GF-D8 (cell line): ENCODE data around the gene GRIA4.

ENCODE experiments used
- DNase-seq: peaks from one replicate; lab custom pipeline; 2025; lab: John Stamatoyannopoulos, UW

GRIA4 gene

GRCh38 chr11:105918600-105918999 lies 308.7 kb downstream of the GRIA4 start:
- no peak for DNase-seq

- no peak for DNase-seq
Measured at GRCh38 chr11:105923252-105923651, 313.4 kb downstream of the GRIA4 start.

- DNase-seq: no peak
Measured at GRCh38 chr11:105923807-105924206, 313.9 kb downstream of the GRIA4 start.

- no peak for DNase-seq
Measured at GRCh38 chr11:105929084-105929955, 319.4 kb downstream of the GRIA4 start.

- DNase-seq: no peak
Measured at GRCh38 chr11:105933695-105934094, 323.8 kb downstream of the GRIA4 start.

GRCh38 chr11:105935791-105936190 lies 325.9 kb downstream of the GRIA4 start:
- no peak for DNase-seq

- no peak for DNase-seq
Measured at GRCh38 chr11:105937331-105937730, 327.5 kb downstream of the GRIA4 start.

GRCh38 chr11:105937738-105938137 lies 327.9 kb downstream of the GRIA4 start:
- no peak for DNase-seq

GRCh38 chr11:105942921-105943320 lies 333.0 kb downstream of the GRIA4 start:
- DNase-seq: no peak

- DNase-seq: no peak
Measured at GRCh38 chr11:105948918-105949590, 339.2 kb downstream of the GRIA4 start.

GRCh38 chr11:105953886-105954285 lies 344.0 kb downstream of the GRIA4 start:
- no peak for DNase-seq

- DNase-seq: no peak
Measured at GRCh38 chr11:105960252-105961245, 350.7 kb downstream of the GRIA4 start.

- no peak for DNase-seq
Measured at GRCh38 chr11:105968021-105968697, 358.3 kb downstream of the GRIA4 start.

GRCh38 chr11:105969756-105970155 lies 359.9 kb downstream of the GRIA4 start:
- DNase-seq: no peak

- no peak for DNase-seq
Measured at GRCh38 chr11:105975128-105975527, 365.3 kb downstream of the GRIA4 start.

GRCh38 chr11:105979997-105980703 lies 370.3 kb downstream of the GRIA4 start:
- DNase-seq: no peak

GRCh38 chr11:105986554-105986953 lies 376.7 kb downstream of the GRIA4 start:
- no peak for DNase-seq

- no peak for DNase-seq
Measured at GRCh38 chr11:105988197-105988596, 378.3 kb downstream of the GRIA4 start.

- no peak for DNase-seq
Measured at GRCh38 chr11:105989124-105989523, 379.3 kb downstream of the GRIA4 start.

GRCh38 chr11:105991888-105992287 lies 382.0 kb downstream of the GRIA4 start:
- DNase-seq: no peak
